Neural progenitor cell (in vitro differentiated cells): Measurements from ENCODE around the gene RAB3GAP2.

Experiments used
- EZH2 ChIP-seq: fragments of 200-600 bp; sonication (generic); IDR thresholded peaks from 2 replicates; pipeline ENCODE4 v1.6.1; 2017; ENCODE audit warnings: antibody characterized with exemption, mild to moderate bottlenecking, moderate library complexity
- TF ChIP-seq, protein P1 (sequence below): fragments of 200-600 bp; sonication (generic); IDR thresholded peaks from 2 replicates; pipeline ENCODE4 v1.5.1; 2017; ENCODE audit warnings: antibody characterized with exemption, mild to moderate bottlenecking

- no peak for TF ChIP-seq EZH2
- TF ChIP-seq, protein P1, sequence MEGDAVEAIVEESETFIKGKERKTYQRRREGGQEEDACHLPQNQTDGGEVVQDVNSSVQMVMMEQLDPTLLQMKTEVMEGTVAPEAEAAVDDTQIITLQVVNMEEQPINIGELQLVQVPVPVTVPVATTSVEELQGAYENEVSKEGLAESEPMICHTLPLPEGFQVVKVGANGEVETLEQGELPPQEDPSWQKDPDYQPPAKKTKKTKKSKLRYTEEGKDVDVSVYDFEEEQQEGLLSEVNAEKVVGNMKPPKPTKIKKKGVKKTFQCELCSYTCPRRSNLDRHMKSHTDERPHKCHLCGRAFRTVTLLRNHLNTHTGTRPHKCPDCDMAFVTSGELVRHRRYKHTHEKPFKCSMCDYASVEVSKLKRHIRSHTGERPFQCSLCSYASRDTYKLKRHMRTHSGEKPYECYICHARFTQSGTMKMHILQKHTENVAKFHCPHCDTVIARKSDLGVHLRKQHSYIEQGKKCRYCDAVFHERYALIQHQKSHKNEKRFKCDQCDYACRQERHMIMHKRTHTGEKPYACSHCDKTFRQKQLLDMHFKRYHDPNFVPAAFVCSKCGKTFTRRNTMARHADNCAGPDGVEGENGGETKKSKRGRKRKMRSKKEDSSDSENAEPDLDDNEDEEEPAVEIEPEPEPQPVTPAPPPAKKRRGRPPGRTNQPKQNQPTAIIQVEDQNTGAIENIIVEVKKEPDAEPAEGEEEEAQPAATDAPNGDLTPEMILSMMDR: no peak
Measured at GRCh38 chr1:220222939-220223338, 49.3 kb downstream of the RAB3GAP2 start.
